ENCODE measurements around the gene NRL.

NRL gene

DNA sequence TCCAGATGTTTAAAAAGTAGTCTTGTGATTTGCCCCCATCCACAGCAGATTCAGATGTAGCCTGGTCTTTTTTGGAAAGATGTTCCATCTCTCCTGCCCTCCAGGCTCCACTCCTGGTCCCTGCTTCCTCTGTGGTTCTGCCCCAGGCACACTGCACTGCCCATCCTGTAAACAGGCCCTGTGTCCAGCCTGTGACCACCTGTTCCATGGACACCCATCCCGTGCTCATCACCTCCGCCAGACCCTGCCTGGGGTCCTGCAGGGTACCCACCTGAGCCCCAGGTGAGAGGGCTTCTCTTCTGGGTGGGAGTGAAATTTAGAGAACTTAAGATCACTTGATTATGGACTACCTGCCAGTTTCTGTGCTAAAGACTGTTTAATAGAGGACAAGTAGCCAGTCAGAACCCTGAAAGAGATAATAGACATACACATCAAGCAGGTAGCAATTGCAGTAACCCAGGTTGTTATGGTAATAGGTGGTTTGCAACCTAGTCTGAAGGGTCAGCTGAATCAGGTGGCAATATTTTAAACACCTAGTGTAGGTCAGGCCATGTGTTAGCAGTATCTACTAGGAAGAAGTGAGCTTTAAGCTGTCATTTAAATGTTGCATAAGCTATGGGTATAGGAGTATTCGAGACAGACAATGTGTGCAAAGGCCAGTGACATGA, 34.7 kb upstream of the NRL start:
- TF ChIP-seq, protein P1, sequence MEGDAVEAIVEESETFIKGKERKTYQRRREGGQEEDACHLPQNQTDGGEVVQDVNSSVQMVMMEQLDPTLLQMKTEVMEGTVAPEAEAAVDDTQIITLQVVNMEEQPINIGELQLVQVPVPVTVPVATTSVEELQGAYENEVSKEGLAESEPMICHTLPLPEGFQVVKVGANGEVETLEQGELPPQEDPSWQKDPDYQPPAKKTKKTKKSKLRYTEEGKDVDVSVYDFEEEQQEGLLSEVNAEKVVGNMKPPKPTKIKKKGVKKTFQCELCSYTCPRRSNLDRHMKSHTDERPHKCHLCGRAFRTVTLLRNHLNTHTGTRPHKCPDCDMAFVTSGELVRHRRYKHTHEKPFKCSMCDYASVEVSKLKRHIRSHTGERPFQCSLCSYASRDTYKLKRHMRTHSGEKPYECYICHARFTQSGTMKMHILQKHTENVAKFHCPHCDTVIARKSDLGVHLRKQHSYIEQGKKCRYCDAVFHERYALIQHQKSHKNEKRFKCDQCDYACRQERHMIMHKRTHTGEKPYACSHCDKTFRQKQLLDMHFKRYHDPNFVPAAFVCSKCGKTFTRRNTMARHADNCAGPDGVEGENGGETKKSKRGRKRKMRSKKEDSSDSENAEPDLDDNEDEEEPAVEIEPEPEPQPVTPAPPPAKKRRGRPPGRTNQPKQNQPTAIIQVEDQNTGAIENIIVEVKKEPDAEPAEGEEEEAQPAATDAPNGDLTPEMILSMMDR (conservative IDR thresholded peaks at IDR 0.05; ENCODE audit: control insufficient read depth, insufficient read depth, low read depth, low read length): no peak
- no peak overlapping the region for H3K4me3 ChIP-seq (ENCODE audit: control insufficient read depth, low read depth, low read length)
- no peak for DNase-seq (ENCODE audit: low read depth)

DNA sequence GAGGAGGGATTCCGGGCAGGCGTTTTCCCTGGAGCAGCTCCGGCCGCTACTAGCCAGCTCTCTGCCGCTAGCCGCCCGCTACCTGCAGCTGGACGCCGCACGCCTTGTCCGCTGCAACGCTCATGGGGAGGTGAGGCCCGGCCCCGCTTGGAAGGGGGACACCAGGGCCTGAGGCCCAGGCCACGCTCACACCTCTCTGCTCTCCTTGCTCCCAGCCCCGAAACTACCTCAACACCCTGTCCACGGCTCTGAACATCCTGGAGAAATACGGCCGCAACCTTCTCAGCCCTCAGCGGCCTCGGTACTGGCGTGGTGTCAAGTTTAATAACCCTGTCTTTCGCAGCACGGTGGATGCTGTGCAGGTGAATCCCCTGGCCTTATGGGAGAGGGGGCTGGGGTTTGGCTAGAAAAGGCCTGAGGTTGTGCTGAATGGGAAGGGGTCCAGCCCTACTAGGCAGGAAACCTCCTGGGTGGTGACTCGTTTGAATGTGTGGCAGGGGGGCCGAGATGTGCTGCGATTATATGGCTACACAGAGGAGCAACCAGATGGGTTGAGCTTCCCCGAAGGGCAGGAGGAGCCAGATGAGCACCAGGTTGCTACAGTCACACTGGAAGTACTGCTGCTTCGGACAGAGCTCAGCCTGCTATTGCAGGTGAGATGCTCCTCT, 33.1 kb upstream of the NRL start:
- peak overlapping the region; percentile 73 for H3K4me3 ChIP-seq (ENCODE audit: control insufficient read depth, low read depth, low read length)
- TF ChIP-seq, protein P1 (conservative IDR thresholded peaks at IDR 0.05; ENCODE audit: control insufficient read depth, insufficient read depth, low read depth, low read length): no peak
- no peak for DNase-seq (ENCODE audit: low read depth)

DNA sequence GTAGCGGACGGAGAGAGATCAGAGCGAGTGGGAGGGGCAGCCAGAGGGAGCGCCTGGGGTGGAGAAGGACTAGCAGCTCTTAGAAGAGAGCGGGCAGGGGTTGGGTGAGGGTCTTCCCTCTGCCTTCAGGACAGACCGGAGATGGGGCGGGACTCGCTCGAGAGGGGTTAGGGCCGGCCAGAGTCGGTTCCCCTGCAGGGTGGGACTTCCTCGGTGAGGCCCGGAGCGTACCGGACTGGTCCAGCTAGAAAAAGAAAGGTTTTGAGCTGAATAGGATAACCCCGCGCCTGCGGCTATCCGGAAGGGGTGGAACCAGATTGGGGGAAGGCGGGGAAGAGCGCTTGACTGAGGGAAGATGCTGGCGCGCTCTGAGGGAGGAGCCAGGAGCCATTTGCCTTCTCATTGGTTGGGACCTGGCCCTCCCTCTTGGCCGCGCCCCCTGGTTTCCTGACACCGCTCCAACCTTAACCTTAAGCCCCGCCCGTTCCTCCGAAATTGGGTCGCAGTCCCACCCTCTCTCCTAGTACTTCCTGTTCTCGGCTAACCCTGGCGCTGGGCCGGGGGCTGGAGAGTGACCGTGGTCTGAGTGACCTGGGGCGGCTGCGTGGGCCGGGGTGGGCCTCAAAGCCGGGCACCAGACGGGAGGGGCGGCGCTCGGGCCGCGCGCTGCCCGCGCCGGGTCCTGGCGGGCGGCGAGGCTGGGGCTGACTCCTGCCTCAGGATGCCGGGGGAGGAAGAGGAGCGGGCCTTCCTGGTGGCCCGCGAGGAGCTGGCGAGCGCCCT, 32.4 kb upstream of the NRL start, which contains the start of gene RNF31:
TSS of gene RNF31 (plus strand) at position 521 of the 783 bp plus-strand sequence. CDS start at position 722, 201 bp downstream.
- peak within 1 kb of the TSS; percentile 73 for H3K4me3 ChIP-seq (ENCODE audit: control insufficient read depth, low read depth, low read length)
- TF ChIP-seq, protein P1 (conservative IDR thresholded peaks at IDR 0.05; ENCODE audit: control insufficient read depth, insufficient read depth, low read depth, low read length): no peak
- DNase-seq (ENCODE audit: low read depth): peak; percentile 98

DNA sequence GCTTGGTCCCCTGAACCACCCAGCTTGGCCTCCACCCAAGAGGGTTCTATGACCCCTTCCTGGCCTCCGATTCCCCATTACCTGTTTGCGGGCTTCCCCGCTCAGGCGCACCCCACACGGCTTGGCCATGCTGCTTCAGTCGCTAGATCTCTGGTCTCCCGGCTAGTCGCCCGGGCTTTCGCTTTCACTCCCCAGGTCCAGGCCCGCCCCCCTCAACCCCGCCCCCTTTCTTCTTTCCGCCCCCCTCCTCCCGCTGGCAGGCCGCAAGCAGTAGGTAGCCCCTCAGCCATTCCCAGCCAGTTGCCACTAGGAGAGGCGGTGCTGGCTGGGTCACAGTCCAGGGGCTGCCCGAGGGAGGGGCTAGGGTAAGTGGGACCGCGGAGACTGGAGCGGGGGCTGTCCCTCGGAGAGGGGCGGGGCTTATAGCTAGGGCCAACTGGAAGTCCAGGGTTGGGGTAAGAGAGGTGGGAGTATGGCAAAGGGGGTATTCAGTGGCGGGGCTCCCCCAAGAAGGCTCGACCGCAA, 31.8 kb upstream of the NRL start, which contains the start of gene PSME2:
TSS of gene PSME2 (minus strand) at position 158 of the 525 bp plus-strand sequence. CDS start at position 129, 29 bp downstream.
- H3K4me3 ChIP-seq (ENCODE audit: control insufficient read depth, low read depth, low read length): peak within 1 kb of the TSS; percentile 73
- peak; percentile 93 for DNase-seq (ENCODE audit: low read depth)
- TF ChIP-seq, protein P1 (conservative IDR thresholded peaks at IDR 0.05; ENCODE audit: control insufficient read depth, insufficient read depth, low read depth, low read length): no peak

DNA sequence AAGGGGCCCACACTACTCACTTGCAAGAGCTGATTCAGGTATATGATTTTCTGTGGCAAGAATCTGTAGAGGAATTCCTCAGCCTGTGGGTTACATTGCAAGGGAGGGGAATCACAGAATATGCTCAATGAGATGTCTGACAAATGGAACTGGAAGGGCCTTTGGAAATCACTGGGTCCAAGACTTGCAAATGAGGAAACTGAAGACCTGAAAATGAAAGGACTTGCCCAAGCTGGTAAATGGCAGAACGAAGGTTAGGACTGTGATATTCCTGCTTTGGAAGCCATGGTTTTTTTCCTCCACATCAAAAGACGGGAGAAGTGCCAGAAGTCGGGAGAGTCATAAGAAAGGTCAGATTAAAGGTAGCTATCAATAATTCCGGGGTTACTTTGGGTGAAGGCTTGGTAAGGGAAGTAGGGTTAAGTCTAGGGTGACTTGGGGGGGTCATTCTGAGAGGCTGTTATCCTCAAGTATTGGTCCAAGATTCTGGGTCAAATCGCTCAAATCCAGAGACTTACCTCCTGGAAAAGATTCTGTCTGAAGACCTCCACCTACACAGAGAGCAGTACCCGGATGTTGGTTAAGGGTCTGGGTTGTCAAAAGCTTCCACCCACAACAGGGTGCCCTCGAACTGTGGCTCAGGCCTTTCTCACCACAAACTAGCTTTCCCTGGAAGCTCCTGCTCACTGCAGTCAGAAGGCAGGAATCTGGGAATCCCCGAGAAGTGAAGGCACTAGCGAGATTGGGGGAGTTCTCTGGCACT, 31.1 kb upstream of the NRL start:
- no peak for DNase-seq (ENCODE audit: low read depth)
- peak overlapping the region; percentile 73 for H3K4me3 ChIP-seq (ENCODE audit: control insufficient read depth, low read depth, low read length)
- TF ChIP-seq, protein P1 (conservative IDR thresholded peaks at IDR 0.05; ENCODE audit: control insufficient read depth, insufficient read depth, low read depth, low read length): no peak

DNA sequence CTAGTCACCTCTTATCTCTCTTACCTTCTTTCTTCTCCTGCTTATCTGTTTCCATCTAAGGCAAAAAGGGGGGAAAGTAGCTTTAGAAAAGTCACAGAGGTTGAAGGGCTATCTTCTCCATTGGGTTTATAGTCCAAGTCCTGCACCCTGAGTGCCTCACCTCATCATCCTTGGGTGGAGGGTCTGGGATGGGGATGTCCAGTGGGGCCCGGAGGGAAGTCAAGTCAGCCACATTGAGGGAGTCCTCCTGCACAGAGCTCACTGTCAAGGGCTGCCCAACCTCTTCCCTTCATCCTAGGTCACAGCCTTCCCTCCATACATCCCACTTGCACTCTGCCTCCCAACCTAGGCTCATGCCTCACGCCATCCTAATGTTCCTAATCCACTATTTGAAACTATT, 30.5 kb upstream of the NRL start:
- peak overlapping the region; percentile 73 for H3K4me3 ChIP-seq (ENCODE audit: control insufficient read depth, low read depth, low read length)
- no peak for DNase-seq (ENCODE audit: low read depth)
- TF ChIP-seq, protein P1 (conservative IDR thresholded peaks at IDR 0.05; ENCODE audit: control insufficient read depth, insufficient read depth, low read depth, low read length): no peak

Data from fibroblast of mammary gland (primary cell).